Peyer's patch (tissue), 4 donors: ENCODE data around the gene ESYT3.

ENCODE experiments used
- CTCF ChIP-seq, 6 experiments: fragments of 450-650 bp in 4 of 6; fragments of 200-600 bp in 2 of 6; sonication (generic) in 1 of 6; IDR thresholded peaks; one replicate each; pipeline ENCODE4 v1.5.1; 2017 to 2019; ENCODE audit warnings: antibody characterized with exemption in 6 of 6, mild to moderate bottlenecking in 3 of 6, moderate library complexity in 1 of 6
- POLR2A ChIP-seq, 2 donors: fragments of 450-650 bp; IDR thresholded peaks; one replicate each; pipeline ENCODE4 v1.5.1; 2017; ENCODE audit warnings: antibody characterized with exemption in 2 of 2, mild to moderate bottlenecking in 2 of 2, moderate library complexity in 2 of 2

- no peak for TF ChIP-seq CTCF (IDR thresholded peaks at IDR 0.05)
- TF ChIP-seq POLR2A (IDR thresholded peaks at IDR 0.05), result no peak
Measured at GRCh38 chr3:138451595-138452162, 17.3 kb downstream of the ESYT3 start.
